ENCODE data around the gene GPI.

GPI gene

GRCh38 chr19:34405892-34406660, 41.1 kb downstream of the GPI start:
- FAIRE-seq, result no peak

- FAIRE-seq, result no peak
Observed at GRCh38 chr19:34408411-34408810, 43.4 kb downstream of the GPI start.

GRCh38 chr19:34409189-34410164, 44.5 kb downstream of the GPI start:
- no peak for FAIRE-seq

GRCh38 chr19:34411216-34411615, 46.2 kb downstream of the GPI start:
- no peak for FAIRE-seq

- FAIRE-seq, result no peak
Observed at GRCh38 chr19:34416021-34416545, 51.1 kb downstream of the GPI start.

GRCh38 chr19:34418300-34418699, 53.3 kb downstream of the GPI start:
- FAIRE-seq, result no peak

GRCh38 chr19:34426096-34426661, 61.2 kb downstream of the GPI start:
- no peak for FAIRE-seq

GRCh38 chr19:34428549-34429285, 63.7 kb downstream of the GPI start:
- FAIRE-seq, result no peak

GRCh38 chr19:34429553-34429952, 64.6 kb downstream of the GPI start:
- FAIRE-seq, result no peak

- FAIRE-seq, result no peak
Observed at GRCh38 chr19:34430738-34431625, 66.0 kb downstream of the GPI start.

- FAIRE-seq, result no peak
Observed at GRCh38 chr19:34431681-34432402, 66.8 kb downstream of the GPI start.

GRCh38 chr19:34432797-34433196, 67.8 kb downstream of the GPI start:
- no peak for FAIRE-seq

- FAIRE-seq, result no peak
Observed at GRCh38 chr19:34436716-34437115, 71.7 kb downstream of the GPI start.

- FAIRE-seq, result no peak
Observed at GRCh38 chr19:34448191-34448590, 83.2 kb downstream of the GPI start.

All from TTC549 (cell line).